GM12891 (cell line): Measurements from ENCODE around the gene INSYN2B.
"Not testable (repeated sequence)": the region's sequence is repeated elsewhere in the genome, so short reads cannot be mapped to it uniquely, and the experiment has no call there.

Source experiments
- DNase-seq: peaks from one replicate; pipeline ENCODE4 v3.0.0; 2011; ENCODE audit warnings: low spot score; ENCODE audit not compliant: insufficient read length
- FAIRE-seq: peaks from 2 replicates; lab custom pipeline; 2011; peaks lifted over from hg19 to GRCh38; lab: Jason Lieb, UNC
- PAX5 ChIP-seq: IDR thresholded peaks from 2 replicates; pipeline ENCODE4 v1.6.1; 2011; ENCODE audit warnings: low read length, moderate library complexity, mild to moderate bottlenecking; ENCODE audit not compliant: insufficient read depth, severe bottlenecking
- POLR2A ChIP-seq: IDR thresholded peaks from 2 replicates; pipeline ENCODE4 v1.6.1; 2011; ENCODE audit warnings: low read depth, low read length, control low read depth
- POLR2AphosphoS5 ChIP-seq: IDR thresholded peaks from 2 replicates; pipeline ENCODE4 v1.6.1; 2011; ENCODE audit warnings: low read depth, low read length, control low read depth
- POU2F2 ChIP-seq: IDR thresholded peaks from 2 replicates; pipeline ENCODE4 v1.6.1; 2011; ENCODE audit warnings: low read depth, mild to moderate bottlenecking, control low read depth, low read length, moderate library complexity
- SPI1 ChIP-seq: IDR thresholded peaks from 2 replicates; pipeline ENCODE4 v1.6.1; 2011; ENCODE audit warnings: low read depth, low read length, control low read depth
- TAF1 ChIP-seq: IDR thresholded peaks from 2 replicates; pipeline ENCODE4 v1.6.1; 2011; ENCODE audit warnings: low read depth, low read length, control low read depth

Gene INSYN2B

DNA sequence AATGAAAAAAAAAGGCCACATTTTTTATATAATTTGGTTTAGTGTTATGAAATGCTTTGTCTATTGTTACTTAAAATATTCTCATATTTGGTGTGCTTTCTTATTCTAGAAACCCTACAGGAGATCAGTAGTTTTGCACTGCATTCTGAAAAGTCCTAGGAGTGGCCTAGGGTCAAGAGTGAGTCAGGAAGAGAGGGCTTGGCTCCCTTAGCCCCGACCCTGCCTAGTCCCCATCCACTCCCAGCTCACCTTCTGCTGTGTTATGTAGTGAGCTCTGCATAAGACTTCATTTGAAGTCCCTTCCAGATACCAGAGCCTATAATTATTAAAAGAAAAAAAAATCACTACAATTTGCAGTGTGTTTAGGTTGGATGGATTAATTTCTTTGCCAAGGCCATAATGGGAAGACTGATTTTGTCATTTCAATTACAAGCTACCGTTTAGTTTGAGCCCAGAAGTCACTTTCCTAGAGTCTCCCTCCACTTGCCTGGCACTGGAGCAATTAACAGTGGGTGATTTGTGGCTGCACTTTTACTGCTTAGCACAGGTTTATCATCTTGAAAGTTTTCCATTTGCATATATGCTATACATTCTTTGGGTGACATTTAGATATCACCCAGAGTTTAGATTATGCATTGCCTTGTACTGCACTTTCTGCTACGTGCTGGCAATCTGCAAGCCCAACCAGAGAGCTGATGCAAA lies 143.3 kb downstream of the INSYN2B start:
- FAIRE-seq, result no peak
- no peak for TF ChIP-seq POLR2AphosphoS5
- TF ChIP-seq POLR2A, result no peak

DNA sequence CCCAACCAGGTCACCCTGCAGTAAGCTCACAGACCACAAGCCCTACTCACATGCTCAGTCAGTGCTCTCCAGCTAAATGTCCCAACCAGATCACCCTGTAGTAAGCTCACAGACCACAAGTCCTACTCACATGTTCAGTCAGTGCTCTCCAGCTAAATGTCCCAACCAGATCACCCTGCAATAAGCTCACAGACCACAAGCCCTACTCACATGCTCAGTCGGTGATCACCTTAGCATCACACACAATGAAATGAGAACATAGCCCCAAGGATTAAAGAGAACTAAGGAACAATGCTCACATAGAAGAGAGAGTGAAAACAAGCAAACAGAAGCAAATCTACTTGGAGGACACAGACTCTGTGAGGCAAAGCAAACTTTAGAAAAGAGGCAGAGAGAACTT lies 145.8 kb downstream of the INSYN2B start:
- not testable (repeated sequence) for DNase-seq, FAIRE-seq

More for the DNA sequence above, 143.3 kb downstream of the INSYN2B start:
- no peak for DNase-seq

DNA sequence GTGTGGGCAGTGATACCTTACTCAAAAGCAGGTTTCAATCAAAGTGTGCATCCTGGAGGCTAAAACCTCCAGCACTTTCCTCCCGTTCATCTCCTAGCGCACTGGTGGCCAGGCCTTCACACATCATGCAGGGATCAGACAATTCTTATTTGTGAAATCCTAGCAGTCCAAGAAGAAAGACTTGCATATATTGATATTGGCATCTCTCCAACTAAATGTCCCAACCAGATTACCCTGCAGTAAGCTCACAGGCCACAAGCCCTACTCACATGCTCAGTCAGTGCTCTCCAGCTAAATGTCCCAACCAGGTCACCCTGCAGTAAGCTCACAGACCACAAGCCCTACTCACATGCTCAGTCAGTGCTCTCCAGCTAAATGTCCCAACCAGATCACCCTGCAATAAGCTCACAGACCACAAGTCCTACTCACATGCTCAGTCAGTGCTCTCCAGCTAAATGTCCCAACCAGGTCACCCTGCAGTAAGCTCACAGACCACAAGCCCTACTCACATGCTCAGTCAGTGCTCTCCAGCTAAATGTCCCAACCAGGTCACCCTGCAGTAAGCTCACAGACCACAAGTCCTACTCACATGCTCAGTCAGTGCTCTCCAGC lies 146.5 kb downstream of the INSYN2B start:
- not testable (repeated sequence) for FAIRE-seq, DNase-seq

DNA sequence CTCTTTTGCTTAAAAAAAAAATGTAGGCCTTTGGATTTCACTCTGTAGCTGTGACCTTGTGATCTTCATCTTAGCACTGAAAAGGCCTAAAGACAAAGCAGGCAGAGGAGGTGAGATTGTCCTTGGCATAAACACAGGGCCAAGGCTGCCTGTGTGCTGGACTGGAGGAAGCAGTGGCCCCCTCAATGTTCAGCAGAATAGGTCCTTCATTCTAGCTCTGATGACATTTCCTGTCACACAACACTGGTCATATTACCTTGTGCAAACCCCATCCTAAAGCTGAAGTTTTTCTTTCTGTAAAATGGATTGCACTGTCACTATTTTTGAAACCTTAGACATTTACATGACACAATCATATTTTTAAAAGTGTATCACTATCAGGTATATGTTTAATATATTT lies 147.4 kb downstream of the INSYN2B start:
- DNase-seq, result no peak
- no peak for TF ChIP-seq POLR2A
- TF ChIP-seq TAF1, result no peak
- no peak for TF ChIP-seq POLR2AphosphoS5
- no peak for TF ChIP-seq SPI1
- no peak for TF ChIP-seq PAX5
- TF ChIP-seq POU2F2, result no peak
- FAIRE-seq, result no peak

DNA sequence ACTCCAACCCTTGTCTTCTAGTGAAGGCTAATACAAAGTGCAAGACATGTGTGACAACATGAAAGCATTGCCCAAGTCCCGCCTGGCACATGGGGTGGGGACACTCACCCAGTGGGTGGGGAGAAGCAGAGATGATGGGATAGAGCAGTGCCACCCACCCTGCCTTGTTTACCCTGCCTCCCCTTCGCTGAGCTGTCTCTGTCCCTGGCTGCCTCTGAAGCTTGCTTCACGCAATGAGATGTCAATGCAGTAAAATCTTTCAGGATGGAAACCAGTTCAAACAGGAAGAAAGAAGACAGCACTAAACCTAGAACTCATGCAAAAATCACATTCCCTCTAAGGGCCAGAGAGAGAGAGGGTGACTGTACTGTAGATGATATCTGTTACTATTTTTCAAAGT lies 148.0 kb downstream of the INSYN2B start:
- FAIRE-seq, result no peak
- no peak for DNase-seq
- no peak for TF ChIP-seq PAX5
- TF ChIP-seq POLR2A, result no peak
- no peak for TF ChIP-seq TAF1
- no peak for TF ChIP-seq POLR2AphosphoS5
- TF ChIP-seq POU2F2, result no peak
- no peak for TF ChIP-seq SPI1

DNA sequence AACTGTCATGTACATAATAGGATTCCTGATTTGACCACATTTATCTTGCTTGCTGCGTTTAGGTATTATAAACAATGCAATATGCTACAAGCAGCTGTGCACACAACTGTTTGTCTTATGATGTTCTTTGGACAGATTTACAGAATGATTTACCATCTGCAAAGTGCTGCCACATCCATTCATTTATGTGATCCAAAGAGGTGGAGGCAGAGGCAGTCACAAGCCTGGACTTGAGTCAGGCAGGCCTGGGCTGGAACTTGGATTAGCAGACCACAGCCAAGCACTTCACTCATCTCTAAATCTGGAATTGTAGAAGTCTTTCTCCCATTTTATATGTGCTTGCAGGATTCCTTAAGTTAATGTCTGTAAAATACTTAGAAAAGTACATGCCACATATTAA lies 149.0 kb downstream of the INSYN2B start:
- no peak for TF ChIP-seq POLR2A
- no peak for TF ChIP-seq SPI1
- no peak for TF ChIP-seq POU2F2
- no peak for TF ChIP-seq PAX5
- TF ChIP-seq POLR2AphosphoS5, result no peak
- no peak for TF ChIP-seq TAF1

DNA sequence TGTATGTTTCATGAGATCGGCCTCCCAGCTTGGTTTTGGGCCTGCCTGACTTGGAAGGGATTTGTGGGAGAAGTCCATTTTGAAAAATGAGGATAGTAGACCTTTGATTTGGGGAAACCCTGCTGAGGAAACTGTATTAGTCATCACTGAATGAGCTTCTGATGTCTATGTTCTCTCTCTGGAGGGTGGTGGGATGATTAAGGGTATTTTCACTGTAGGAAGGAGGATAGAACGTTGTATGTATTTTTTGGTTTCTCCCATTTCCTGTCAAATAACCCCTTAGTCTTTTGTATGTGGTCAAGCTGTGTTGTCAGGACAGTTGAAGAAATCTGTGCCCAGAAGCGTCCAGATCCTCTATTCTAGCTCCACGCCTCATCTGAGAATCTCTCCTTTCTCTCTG lies 151.9 kb downstream of the INSYN2B start:
- TF ChIP-seq SPI1 (no peak), PAX5 (no peak), POLR2AphosphoS5 (no peak), POU2F2 (no peak)
- DNase-seq (no peak), FAIRE-seq (no peak)

More for the DNA sequence above, 149.0 kb downstream of the INSYN2B start:
- no peak for FAIRE-seq
- DNase-seq, result no peak

DNA sequence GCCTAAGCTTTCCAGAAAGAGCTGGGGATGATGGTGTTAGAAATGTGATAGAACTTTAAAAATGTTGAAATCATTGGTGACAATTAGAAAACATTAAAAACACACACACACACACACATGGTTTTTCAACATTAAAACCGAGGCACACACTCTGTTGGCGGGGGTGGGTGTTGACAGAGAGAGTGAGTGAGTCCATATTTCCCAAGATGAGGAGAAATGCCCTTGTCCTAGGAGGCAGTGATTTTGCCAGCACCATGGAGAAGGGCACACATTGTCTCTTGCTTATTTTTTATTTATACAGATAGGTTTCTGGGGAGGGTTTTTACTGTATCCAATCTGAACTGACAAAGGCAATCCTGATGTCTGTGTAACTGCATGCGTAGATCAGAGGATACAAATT lies 152.5 kb downstream of the INSYN2B start:
- FAIRE-seq (peak; percentile 5), DNase-seq (no peak)
- no peak for TF ChIP-seq TAF1
- no peak for TF ChIP-seq SPI1
- TF ChIP-seq PAX5, result no peak

DNA sequence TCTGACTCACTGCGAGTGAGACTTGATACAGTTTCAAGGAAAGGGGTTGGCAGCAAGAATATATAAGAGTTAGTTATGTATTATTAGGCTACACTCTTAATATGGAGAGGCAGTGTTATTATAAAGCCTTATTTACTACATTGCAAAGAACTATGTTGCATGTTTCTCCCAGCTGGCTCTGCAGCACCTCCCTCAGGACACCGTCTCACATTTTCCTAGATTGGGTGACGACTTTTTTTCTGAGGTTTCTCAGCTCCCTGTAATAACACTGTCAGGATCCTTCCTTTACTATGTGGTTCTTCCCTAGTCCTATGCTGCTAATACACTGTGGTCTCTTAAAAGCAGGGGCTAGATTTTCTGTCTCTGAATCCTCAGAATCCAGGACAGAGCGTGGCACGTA lies 153.7 kb downstream of the INSYN2B start:
- FAIRE-seq (no peak), DNase-seq (no peak)
- TF ChIP-seq SPI1 (no peak), TAF1 (no peak), POLR2A (no peak), PAX5 (no peak), POU2F2 (no peak), POLR2AphosphoS5 (no peak)

DNA sequence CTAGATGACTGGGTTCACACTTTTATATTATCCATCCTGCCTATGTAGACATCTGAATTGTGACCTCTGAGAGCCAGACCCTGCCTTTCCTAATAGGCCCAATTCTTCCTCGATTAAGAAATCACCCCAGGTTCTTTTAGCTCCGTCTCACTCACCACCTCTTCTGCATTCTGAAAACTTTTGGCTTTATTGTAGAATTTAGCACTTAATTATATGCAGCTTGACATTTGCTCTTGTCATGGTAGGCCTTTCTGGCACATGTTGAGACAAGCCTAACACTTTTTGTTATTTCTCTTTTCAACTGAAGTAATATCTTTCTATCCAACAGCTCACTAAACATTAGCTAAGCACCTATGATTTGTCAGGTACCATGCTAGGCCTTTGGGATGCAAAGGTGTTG lies 163.3 kb downstream of the INSYN2B start:
- FAIRE-seq, result peak; percentile 23
- no peak for DNase-seq
- TF ChIP-seq PAX5 (no peak), TAF1 (no peak), POLR2AphosphoS5 (no peak), SPI1 (no peak), POLR2A (no peak), POU2F2 (no peak)
